ENCODE results near the gene GFRA4.
"Not testable (repeated sequence)": the region's sequence is repeated elsewhere in the genome, so short reads cannot be mapped to it uniquely, and the experiment has no call there.

GFRA4 gene

GRCh38 chr20:3652676-3653596 lies 10.3 kb downstream of the GFRA4 start:
- no peak for ATAC-seq

GRCh38 chr20:3652221-3652620 lies 11.0 kb downstream of the GFRA4 start:
- no peak for ATAC-seq

DNA sequence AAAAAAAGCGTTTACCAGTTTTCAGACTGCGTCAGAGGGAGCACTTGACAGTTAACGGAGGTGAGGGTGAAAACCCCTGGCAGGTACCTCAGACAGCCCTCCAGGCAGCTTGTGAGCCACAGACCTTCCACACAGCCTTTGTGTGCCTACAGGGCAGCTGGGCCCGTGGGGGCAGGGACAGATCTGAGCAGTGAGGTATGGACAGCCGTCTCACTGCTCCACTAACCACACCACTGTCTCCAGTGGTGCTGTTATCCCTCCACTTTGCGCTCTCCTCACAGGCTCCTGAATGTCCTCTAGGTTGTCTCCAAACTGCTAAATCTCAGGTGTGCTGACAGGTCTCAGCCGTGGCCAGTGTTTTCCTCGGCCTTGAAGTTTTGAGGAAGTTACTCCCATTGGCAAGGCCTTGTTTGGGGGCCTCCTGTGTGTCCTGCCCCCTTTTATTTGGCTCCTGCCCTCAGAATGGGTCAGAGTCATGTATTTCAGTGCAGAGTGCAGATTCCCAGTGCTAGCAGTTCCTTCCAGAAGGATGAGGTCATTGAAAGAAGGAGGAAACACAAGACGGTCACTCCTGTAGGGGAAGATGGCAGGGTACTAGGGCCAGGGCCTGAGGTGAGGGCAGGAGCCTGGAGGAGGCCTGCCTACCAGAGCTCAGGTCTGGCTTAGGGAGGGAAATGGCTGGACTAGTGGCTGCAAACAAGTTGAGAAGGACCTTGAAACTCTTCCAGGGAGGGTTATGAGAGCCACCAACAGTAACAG lies 11.8 kb downstream of the GFRA4 start:
- no peak for ATAC-seq

DNA sequence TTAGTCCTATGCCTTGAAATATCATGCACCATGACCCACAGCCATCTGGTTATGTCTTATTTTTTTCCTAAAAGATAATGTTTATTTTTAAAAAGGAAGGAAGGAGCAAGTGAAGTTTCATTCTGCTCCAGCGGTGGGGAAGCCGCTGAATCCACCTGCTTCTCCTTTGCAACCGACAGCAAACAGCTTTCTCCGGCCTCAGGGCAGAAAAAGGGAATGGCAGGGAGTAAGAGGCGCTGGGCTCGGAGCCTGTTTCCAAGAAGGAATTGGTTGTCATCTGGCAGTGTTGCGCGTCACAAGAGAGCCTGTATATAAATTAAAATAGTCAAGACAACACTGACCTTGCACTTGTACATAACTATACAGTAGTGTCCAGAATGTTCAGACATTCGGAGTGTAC lies 14.2 kb downstream of the GFRA4 start:
- no peak for ATAC-seq

- ATAC-seq, result no peak
Measured at GRCh38 chr20:3647473-3647872, 15.7 kb downstream of the GFRA4 start.

DNA sequence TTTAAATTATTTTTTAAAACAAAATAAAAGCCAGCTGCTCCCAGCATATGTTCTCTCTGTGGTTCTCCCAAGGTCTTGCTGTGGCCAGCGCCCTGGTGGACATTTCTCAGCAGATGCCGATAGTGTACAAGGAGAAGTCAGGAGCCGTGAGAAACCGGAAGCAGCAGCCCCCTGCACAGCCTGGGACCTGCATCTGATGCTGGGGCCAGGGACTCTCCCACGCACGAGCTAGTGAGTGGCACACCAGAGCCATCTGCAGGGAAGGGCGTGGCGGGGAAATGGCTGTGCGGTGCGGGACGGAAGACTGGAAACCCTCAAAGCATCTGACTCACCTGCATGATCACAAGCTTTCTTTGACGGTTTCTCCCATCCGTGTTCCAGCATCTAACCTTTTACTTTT lies 16.5 kb downstream of the GFRA4 start:
- ATAC-seq, result no peak

DNA sequence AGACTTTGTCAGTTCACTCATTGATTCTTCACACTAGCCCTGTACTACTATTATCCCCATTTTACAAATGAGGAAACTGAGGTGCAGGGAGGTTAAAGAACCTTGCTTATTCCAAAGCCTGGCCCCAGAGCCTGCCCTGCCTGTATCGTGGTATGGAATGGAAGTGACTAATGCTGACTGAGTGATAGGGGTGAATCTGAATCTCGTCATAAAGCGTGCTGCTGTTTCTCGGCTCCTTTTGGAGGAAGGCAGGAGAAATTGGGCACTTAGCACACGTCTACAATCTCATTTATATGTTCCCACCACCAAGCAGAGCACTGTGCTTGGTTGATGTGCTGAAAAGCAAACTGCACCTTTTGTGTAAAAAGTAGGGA lies 17.1 kb downstream of the GFRA4 start:
- no peak for ATAC-seq

- no peak for ATAC-seq
Measured at GRCh38 chr20:3645309-3646066, 17.7 kb downstream of the GFRA4 start.

- ATAC-seq, result no peak
Measured at GRCh38 chr20:3640259-3640658, 22.9 kb downstream of the GFRA4 start.

DNA sequence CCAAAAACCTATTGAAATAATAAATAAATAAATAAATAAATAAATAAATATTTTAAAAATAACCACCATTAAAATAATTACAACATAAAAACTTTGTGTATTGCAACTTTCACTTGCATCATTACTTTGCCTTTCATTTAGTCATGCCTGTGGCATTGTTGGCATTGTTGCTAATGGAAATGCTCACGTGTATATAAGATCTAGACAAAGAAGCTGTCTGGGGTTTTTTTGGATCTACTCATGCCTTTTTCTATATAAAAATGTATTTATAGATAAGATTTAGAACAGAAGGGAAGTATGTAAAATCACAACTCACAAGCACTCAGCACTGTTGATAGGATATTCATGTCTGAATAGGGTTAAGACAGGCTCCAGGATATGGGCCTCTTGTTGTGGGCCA lies 27.9 kb downstream of the GFRA4 start:
- ATAC-seq, result no peak

DNA sequence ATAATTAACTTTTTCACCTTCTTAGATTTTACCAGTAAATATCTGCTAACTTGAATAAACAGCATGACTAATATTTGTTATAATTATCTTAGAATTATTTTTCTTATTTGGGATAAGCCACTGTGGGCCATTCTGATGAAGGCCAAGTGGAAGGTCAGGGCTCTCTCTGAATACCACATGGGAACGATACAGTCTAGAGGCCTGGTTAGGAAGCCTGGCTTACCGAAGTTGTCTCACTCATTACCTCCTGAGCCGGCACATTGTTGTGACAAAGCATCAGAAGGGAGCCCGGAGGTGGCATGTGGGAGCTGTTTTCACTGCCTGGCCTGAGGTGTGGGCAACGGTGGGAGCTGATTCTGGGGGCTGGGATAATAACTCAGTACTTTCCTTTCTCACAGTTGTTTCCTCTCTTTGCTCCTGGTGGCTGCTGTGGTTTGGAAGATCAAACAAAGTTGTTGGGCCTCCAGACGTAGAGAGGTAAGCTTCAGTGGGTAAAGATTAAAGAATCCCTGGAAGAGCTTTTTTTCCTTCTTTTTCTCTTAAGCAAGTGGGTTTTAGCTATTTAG lies 29.2 kb downstream of the GFRA4 start:
- ATAC-seq, result no peak

- ATAC-seq, result no peak
Measured at GRCh38 chr20:3632311-3633004, 30.7 kb downstream of the GFRA4 start.

- ATAC-seq, result no peak
Measured at GRCh38 chr20:3631534-3631933, 31.7 kb downstream of the GFRA4 start.

- ATAC-seq, result no peak
Measured at GRCh38 chr20:3630429-3630828, 32.8 kb downstream of the GFRA4 start.

DNA sequence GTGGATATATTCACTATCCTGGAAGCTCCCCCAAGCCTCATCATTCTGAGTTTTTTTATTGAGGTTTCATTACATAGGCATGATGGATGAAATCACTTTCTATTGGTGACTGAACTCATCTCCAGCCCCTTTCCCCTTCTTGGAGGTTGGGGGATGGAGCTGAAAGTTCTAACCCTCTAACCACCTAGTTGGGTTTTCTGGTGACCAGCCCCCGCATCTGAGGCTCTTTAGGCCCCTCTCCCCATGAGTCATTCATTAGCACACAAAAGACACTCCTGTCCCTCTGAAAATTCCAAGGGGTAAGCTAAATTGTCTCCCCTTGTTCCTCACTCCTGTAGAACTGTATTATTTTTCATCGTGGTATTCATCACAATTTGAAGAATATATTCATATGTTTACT lies 33.3 kb downstream of the GFRA4 start:
- ATAC-seq, result no peak

DNA sequence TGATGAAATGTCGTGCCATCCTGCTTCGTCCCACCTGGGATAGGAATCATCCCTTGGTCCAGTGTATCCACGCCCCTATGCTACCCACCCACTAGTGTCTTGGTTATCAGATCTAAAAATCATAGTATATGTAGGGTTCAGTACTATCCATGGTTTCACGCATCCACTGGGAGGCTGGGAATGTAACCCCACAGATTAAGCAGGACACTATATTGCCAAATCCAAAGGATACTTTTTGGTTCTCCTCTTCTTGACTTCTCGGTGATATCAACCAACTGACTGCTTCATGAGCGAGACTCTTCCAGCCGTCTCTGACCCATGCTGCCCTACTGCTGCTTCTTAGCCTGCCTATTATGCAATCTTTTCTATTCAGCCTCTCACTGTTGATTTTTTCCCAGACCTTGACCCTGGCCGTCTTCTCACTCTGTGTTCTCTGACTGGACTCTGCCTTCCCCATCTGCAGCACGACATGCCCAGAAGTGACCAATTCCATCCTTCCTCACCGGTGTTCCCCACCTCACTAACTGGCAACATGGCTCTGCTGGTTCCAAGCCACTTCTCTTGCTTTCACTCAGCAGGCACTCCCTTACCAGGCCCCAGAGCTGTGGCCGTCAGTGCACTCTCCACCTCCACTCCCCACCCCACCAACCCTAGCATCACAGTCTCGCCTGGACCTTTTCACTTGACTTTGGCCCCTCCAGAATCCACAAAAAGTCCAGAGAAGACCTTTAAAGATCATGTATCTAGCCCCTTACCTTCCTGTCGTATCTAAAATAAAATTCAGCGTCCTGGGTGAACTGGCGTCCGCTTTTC lies 34.5 kb downstream of the GFRA4 start:
- ATAC-seq, result no peak

DNA sequence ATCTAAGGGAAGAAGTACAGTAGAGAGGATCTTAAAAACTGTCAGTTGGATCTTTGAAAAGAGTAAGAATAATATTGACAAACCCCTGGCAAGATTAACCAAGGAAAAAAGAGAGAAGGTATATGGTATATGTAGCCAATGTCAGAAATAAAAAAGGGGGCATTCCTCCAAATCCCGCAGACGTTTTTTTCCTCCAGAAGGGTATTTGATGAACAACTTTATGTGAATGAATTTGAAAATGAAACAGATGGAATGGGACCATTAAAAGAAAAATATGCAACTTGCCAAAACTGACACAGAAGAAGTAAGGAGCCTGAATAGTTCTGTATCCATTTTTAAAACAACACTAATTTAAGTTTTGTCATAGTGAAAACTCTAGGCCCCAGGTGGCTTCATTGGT lies 35.7 kb downstream of the GFRA4 start:
- ATAC-seq, result no peak

GRCh38 chr20:3622406-3622805 lies 40.8 kb downstream of the GFRA4 start:
- no peak for ATAC-seq

- ATAC-seq, result no peak
Measured at GRCh38 chr20:3621111-3621510, 42.1 kb downstream of the GFRA4 start.

- ATAC-seq, result no peak
Measured at GRCh38 chr20:3616250-3616649, 46.9 kb downstream of the GFRA4 start.

GRCh38 chr20:3615171-3615840 lies 47.9 kb downstream of the GFRA4 start:
- ATAC-seq, result not testable (repeated sequence)

Data from activated CD4-positive, CD25-positive, alpha-beta regulatory T cell treated with anti-CD3 and anti-CD28 coated beads, Interleukin-2, amount 50 U/mL, for 24 hours (primary cell).